ENCODE data around the gene RMI2. TPM values are rescaled to one million over a fixed set of nuclear protein-coding genes. Genes with fewer than 3 reads are reported as not detected.

RMI2 gene
- total RNA-seq, 1 donor from 2014 or later = 12.5 TPM

Small RNA genes lying within 50 kb of the gene (small RNA-seq; reads per million reads assigned to genes)
- gene AC099489.2 (ENCODE audit: low replicate concordance) (not detected), gene MIR548H2 (ENCODE audit: low replicate concordance) (not detected), gene RF00019 (ENCODE audit: low replicate concordance) (not detected)

Other genes with a start within 250 kb of the RMI2 start
- gene SOCS1, start 89.3 kb upstream of the RMI2 start, total RNA-seq = 5.1 TPM
- not detected for gene TNP2, start 76.1 kb upstream of the RMI2 start, total RNA-seq
- gene PRM3, start 71.8 kb upstream of the RMI2 start, total RNA-seq = not detected
- not detected for gene PRM2, start 69.0 kb upstream of the RMI2 start, total RNA-seq
- gene PRM1, start 64.1 kb upstream of the RMI2 start, total RNA-seq = not detected
- 38.9 TPM for gene LITAF, start 241.5 kb downstream of the RMI2 start, total RNA-seq